HG02938 (cell line): ENCODE results near the gene PSMG4.
A peak's percentile ranks its signal among the peaks of the same experiment; 100 is the strongest.

ENCODE experiments used
- ATAC-seq: cut with Tn5 transposase; IDR thresholded peaks from one replicate; pipeline ENCODE4 v1.9.1; 2021; ENCODE audit warnings: mild to moderate bottlenecking, moderate library complexity; ENCODE audit not compliant: unreplicated experiment

The PSMG4 gene

GRCh38 chr6:3250231-3250675 is 8.5 kb upstream of the PSMG4 start:
- ATAC-seq, result no peak

GRCh38 chr6:3251462-3252314 is 7.1 kb upstream of the PSMG4 start:
- ATAC-seq, result peak; percentile 77

GRCh38 chr6:3252369-3252768 is 6.4 kb upstream of the PSMG4 start:
- ATAC-seq, result no peak

- no peak for ATAC-seq
Observed at GRCh38 chr6:3252861-3253596, 5.7 kb upstream of the PSMG4 start.

- no peak for ATAC-seq
Observed at GRCh38 chr6:3253597-3253961, 5.2 kb upstream of the PSMG4 start.

GRCh38 chr6:3258201-3258600 is 546 bp upstream of the PSMG4 start:
- ATAC-seq, result no peak

- ATAC-seq, result peak; percentile 40
Observed at GRCh38 chr6:3259491-3259958, 778 bp downstream of the PSMG4 start.

GRCh38 chr6:3260296-3260695 is 1.5 kb downstream of the PSMG4 start:
- ATAC-seq, result no peak

- no peak for ATAC-seq
Observed at GRCh38 chr6:3260772-3261517, 2.2 kb downstream of the PSMG4 start.

- no peak for ATAC-seq
Observed at GRCh38 chr6:3261518-3261820, 2.7 kb downstream of the PSMG4 start.

- no peak for ATAC-seq
Observed at GRCh38 chr6:3261921-3262320, 3.2 kb downstream of the PSMG4 start.

- no peak for ATAC-seq
Observed at GRCh38 chr6:3263096-3263495, 4.3 kb downstream of the PSMG4 start.

- ATAC-seq, result no peak
Observed at GRCh38 chr6:3264356-3264755, 5.6 kb downstream of the PSMG4 start.

- no peak for ATAC-seq
Observed at GRCh38 chr6:3265671-3266070, 6.9 kb downstream of the PSMG4 start.

GRCh38 chr6:3266170-3266569 is 7.4 kb downstream of the PSMG4 start:
- ATAC-seq, result no peak

- no peak for ATAC-seq
Observed at GRCh38 chr6:3267162-3267561, 8.4 kb downstream of the PSMG4 start.

GRCh38 chr6:3268680-3269079 is 9.9 kb downstream of the PSMG4 start:
- no peak for ATAC-seq

GRCh38 chr6:3269281-3269975 is 10.7 kb downstream of the PSMG4 start:
- ATAC-seq, result no peak

- no peak for ATAC-seq
Observed at GRCh38 chr6:3270258-3270657, 11.5 kb downstream of the PSMG4 start.

- no peak for ATAC-seq
Observed at GRCh38 chr6:3271756-3272155, 13.0 kb downstream of the PSMG4 start.
